ENCODE results near the gene OR14K1.

OR14K1 gene

DNA sequence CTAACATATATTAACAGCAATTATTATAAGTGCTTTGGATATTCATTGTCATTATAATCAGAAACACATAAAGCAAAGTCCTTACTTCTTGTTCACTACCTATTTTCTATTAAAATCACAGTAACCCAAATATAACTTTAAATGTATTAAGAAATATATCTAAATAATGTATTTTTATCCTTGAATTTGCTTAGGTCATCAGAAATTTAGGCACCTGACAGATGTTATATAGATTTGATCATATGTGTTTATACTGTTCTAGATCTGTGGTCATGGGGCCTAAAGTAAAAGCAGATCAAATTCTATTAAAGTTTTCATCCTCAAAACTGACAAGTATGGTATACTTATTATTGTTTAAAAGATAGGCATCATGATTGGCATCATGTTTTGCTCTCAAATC, 31.2 kb downstream of the OR14K1 start:
- in situ Hi-C loops (cut with MboI; ENCODE audit: low pct_unique_long_range_greater_than_20kb, low sequenced_read_pairs, unreplicated experiment): no loop called here

More for the DNA sequence above, 31.2 kb downstream of the OR14K1 start:
- DNase-seq (ENCODE audit: low spot score): no peak
- TF ChIP-seq, protein P1, sequence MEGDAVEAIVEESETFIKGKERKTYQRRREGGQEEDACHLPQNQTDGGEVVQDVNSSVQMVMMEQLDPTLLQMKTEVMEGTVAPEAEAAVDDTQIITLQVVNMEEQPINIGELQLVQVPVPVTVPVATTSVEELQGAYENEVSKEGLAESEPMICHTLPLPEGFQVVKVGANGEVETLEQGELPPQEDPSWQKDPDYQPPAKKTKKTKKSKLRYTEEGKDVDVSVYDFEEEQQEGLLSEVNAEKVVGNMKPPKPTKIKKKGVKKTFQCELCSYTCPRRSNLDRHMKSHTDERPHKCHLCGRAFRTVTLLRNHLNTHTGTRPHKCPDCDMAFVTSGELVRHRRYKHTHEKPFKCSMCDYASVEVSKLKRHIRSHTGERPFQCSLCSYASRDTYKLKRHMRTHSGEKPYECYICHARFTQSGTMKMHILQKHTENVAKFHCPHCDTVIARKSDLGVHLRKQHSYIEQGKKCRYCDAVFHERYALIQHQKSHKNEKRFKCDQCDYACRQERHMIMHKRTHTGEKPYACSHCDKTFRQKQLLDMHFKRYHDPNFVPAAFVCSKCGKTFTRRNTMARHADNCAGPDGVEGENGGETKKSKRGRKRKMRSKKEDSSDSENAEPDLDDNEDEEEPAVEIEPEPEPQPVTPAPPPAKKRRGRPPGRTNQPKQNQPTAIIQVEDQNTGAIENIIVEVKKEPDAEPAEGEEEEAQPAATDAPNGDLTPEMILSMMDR (IDR thresholded peaks at IDR 0.05; ENCODE audit: extremely low read depth, insufficient read depth, missing control alignments): no peak
